GM06990 (cell line): Measurements from ENCODE around the gene MYO5A.

ENCODE experiments used
- DNase-seq: peaks from one replicate; pipeline ENCODE4 v3.0.0-alpha.2; 2011; ENCODE audit not compliant: insufficient read length; ENCODE audit errors: extremely low read depth
- H3K27me3 ChIP-seq: replicated peaks from 2 replicates; pipeline ENCODE4 v1.6.0; 2011; ENCODE audit warnings: low read length; ENCODE audit not compliant: control insufficient read depth, insufficient read depth
- H3K36me3 ChIP-seq: 2 replicates; pipeline ENCODE4 v1.5.1; 2011; ENCODE audit warnings: low read length; ENCODE audit not compliant: control insufficient read depth, insufficient read depth
- H3K4me3 ChIP-seq: replicated peaks from 2 replicates; pipeline ENCODE4 v1.5.1; 2011; ENCODE audit warnings: low read depth, mild to moderate bottlenecking, control low read depth, low read length
- CTCF ChIP-seq: IDR thresholded peaks from 2 replicates; pipeline ENCODE4 v1.5.1; 2011; ENCODE audit warnings: low read length, control low read depth, mild to moderate bottlenecking, inconsistent platforms; ENCODE audit not compliant: insufficient read depth, poor library complexity, severe bottlenecking

The MYO5A gene

GRCh38 chr15:52340093-52340492 lies 188.6 kb downstream of the MYO5A start:
- no peak for DNase-seq
- TF ChIP-seq CTCF: no peak
- H3K36me3 ChIP-seq: peaks cover 8% of the 10 kb centered on the region

GRCh38 chr15:52338891-52339290 lies 189.8 kb downstream of the MYO5A start:
- DNase-seq: no peak
- no peak for TF ChIP-seq CTCF
- peaks cover 5% of the 10 kb centered on the region; the same call in 1 of the 2 replicates for H3K36me3 ChIP-seq
- no peaks in the 10 kb centered on the region for H3K27me3 ChIP-seq
- no peak overlapping the region for H3K4me3 ChIP-seq

More at GRCh38 chr15:52340093-52340492, 188.6 kb downstream of the MYO5A start:
- no peaks in the 10 kb centered on the region for H3K27me3 ChIP-seq
- H3K4me3 ChIP-seq: no peak overlapping the region

- TF ChIP-seq CTCF: no peak
- H3K4me3 ChIP-seq: no peak overlapping the region
- no peak for DNase-seq
- H3K36me3 ChIP-seq: peaks cover 5% of the 10 kb centered on the region; the same call in 1 of the 2 replicates
- H3K27me3 ChIP-seq: no peaks in the 10 kb centered on the region
Observed at GRCh38 chr15:52338058-52338457, 190.6 kb downstream of the MYO5A start.

- Histone ChIP-seq H3K27me3 (no peaks in the 10 kb centered on the region), H3K36me3 (peaks cover 5% of the 10 kb centered on the region; the same call in 1 of the 2 replicates)
- DNase-seq: no peak
Observed at GRCh38 chr15:52337198-52337853, 191.4 kb downstream of the MYO5A start.

GRCh38 chr15:52336529-52336928 lies 192.2 kb downstream of the MYO5A start:
- H3K36me3 ChIP-seq: peaks cover 5% of the 10 kb centered on the region; the same call in 1 of the 2 replicates
- DNase-seq: no peak
- H3K27me3 ChIP-seq: no peaks in the 10 kb centered on the region
- no peak overlapping the region for H3K4me3 ChIP-seq
- peak; percentile 4 for TF ChIP-seq CTCF

More at GRCh38 chr15:52337198-52337853, 191.4 kb downstream of the MYO5A start:
- H3K4me3 ChIP-seq: no peak overlapping the region
- no peak for TF ChIP-seq CTCF
